Measurements from ENCODE around the gene TPX2. TPM values are rescaled to one million over a fixed set of nuclear protein-coding genes. Genes with fewer than 3 reads are reported as not detected.
A peak's percentile ranks its signal among the peaks of the same experiment; 100 is the strongest.

TPX2 gene
- total RNA-seq, 2 donors from 2014 or later = not detected

DNA sequence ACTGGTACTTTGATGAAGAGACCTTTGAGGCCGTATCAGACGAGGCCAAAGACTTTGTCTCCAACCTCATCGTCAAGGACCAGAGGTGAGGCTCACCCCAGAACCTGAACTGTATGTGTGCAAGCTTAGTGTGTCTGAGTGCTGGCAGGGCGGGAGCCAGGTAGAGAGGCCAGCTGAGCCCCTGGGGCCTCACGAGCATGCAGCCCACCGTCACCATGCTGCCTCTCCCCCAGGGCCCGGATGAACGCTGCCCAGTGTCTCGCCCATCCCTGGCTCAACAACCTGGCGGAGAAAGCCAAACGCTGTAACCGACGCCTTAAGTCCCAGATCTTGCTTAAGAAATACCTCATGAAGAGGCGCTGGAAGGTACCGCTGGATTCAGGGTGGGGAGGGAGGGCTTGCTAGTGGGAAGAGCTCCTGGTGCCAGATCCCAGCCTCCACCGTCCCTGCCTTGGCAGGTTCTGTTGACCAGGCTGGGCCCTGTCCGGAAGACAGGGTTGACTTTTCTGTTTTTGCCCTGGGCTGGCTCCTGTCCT, 92.7 kb downstream of the TPX2 start:
- no peak for DNase-seq

DNA sequence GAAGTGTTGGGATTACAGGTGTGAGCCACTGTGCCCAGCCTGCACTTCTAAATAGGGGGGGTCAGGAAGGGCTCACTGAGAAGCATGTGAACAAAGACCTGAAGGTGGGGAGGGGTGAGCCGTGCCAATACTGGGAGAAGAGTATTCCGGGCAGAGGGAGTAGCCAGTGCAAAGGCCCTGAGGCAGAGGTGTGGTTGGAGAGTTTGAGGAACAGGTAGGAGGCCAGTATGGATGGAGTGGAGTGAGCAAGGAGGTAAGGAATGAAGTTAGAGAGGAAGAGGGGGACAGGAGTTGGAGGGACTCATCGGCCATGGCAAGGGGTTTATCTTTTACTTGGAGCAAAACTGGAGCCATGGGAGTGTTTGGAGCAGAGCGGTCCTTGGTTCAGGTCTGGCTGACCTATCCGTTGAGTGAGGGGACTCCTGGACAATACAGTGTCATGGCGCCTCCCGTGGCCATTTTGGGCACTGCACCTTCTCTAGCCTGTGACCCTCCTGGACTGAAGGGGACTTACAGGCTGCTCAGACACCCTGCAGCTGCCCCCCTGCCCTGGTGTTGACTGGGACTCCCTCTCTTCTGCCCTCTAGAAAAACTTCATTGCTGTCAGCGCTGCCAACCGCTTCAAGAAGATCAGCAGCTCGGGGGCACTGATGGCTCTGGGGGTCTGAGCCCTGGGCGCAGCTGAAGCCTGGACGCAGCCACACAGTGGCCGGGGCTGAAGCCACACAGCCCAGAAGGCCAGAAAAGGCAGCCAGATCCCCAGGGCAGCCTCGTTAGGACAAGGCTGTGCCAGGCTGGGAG, 94.2 kb downstream of the TPX2 start:
- intact Hi-C loops (cut with DNase I) = no loop called here
- WGBS, 2 donors = 53 to 57% methylated on average over 14 of the region's 14 CpGs

More for the DNA sequence above, 92.7 kb downstream of the TPX2 start:
- no peak for ATAC-seq
- peaks cover 6% of the 10 kb centered on the region for H3K4me1 ChIP-seq
- H3K27ac ChIP-seq = no peak overlapping the region
- intact Hi-C loops (cut with DNase I) = no loop called here
- H3K9me3 ChIP-seq = no peaks in the 10 kb centered on the region
- WGBS, 2 donors = 88 to 93% methylated on average over 12 to 17 of the region's 17 CpGs
- TF ChIP-seq, protein P1, sequence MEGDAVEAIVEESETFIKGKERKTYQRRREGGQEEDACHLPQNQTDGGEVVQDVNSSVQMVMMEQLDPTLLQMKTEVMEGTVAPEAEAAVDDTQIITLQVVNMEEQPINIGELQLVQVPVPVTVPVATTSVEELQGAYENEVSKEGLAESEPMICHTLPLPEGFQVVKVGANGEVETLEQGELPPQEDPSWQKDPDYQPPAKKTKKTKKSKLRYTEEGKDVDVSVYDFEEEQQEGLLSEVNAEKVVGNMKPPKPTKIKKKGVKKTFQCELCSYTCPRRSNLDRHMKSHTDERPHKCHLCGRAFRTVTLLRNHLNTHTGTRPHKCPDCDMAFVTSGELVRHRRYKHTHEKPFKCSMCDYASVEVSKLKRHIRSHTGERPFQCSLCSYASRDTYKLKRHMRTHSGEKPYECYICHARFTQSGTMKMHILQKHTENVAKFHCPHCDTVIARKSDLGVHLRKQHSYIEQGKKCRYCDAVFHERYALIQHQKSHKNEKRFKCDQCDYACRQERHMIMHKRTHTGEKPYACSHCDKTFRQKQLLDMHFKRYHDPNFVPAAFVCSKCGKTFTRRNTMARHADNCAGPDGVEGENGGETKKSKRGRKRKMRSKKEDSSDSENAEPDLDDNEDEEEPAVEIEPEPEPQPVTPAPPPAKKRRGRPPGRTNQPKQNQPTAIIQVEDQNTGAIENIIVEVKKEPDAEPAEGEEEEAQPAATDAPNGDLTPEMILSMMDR (IDR thresholded peaks at IDR 0.05) = no peak
- TF ChIP-seq POLR2A (IDR thresholded peaks at IDR 0.05) = no peak
- H3K4me3 ChIP-seq = no peak overlapping the region
- no peaks in the 10 kb centered on the region for H3K36me3 ChIP-seq (replicated peaks in 1 of 2; ENCODE audit: insufficient read depth in 1 of 2, low read depth in 2 of 2)
- H3K27me3 ChIP-seq = no peaks in the 10 kb centered on the region

DNA sequence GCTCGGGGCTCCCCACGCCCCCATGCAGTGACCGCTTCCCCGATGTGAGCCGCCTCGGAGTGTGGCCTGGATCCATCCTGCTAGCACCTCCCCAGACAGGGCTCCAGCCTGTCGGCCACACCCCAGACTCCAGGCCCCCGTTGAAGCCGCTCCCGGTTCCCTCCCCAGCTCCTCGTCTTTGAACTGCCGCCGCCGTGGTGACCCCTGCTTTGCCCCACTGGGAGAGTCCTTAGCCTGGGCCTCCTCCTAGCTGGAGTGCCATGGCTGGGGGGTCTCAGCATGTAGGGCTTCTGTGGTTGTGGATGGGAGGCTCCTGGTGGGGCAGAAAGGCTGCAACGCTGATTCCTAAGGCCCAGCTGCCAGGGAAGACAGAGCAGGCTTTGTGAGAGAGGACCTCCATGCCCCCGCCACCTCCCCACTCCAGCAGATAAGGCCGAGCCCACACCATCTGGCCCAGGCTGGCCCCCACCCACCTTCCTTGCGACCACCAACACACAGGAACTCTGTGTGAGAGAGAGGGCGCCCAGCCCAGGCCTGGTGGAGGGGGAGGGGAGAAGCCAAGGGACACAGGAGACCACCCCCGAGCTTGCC, 94.9 kb downstream of the TPX2 start:
- Histone ChIP-seq H3K27ac (no peak overlapping the region), H3K27me3 (no peaks in the 10 kb centered on the region), H3K36me3 (replicated peaks in 1 of 2; ENCODE audit: insufficient read depth in 1 of 2, low read depth in 2 of 2) (no peaks in the 10 kb centered on the region), H3K9me3 (no peaks in the 10 kb centered on the region), H3K4me1 (peaks cover 6% of the 10 kb centered on the region), H3K4me3 (no peak overlapping the region)
- TF ChIP-seq, protein P1 (IDR thresholded peaks at IDR 0.05) = no peak
- no peak for TF ChIP-seq POLR2A (IDR thresholded peaks at IDR 0.05)
- no peak for DNase-seq
- intact Hi-C loops (cut with DNase I) = no loop called here
- ATAC-seq = no peak
- 73 to 81% methylated on average over 17 to 19 of the region's 20 CpGs for WGBS, 2 donors

More for the DNA sequence above, 94.2 kb downstream of the TPX2 start:
- DNase-seq = peak; percentile 46 to 74 (median 62)
- Histone ChIP-seq H3K9me3 (no peaks in the 10 kb centered on the region), H3K27me3 (no peaks in the 10 kb centered on the region), H3K4me1 (peaks cover 6% of the 10 kb centered on the region), H3K27ac (no peak overlapping the region), H3K36me3 (replicated peaks in 1 of 2; ENCODE audit: insufficient read depth in 1 of 2, low read depth in 2 of 2) (no peaks in the 10 kb centered on the region), H3K4me3 (no peak overlapping the region)
- TF ChIP-seq, protein P1 (IDR thresholded peaks at IDR 0.05) = peak; percentile 56 to 73 (median 63)
- TF ChIP-seq POLR2A (IDR thresholded peaks at IDR 0.05) = no peak
- ATAC-seq = no peak

DNA sequence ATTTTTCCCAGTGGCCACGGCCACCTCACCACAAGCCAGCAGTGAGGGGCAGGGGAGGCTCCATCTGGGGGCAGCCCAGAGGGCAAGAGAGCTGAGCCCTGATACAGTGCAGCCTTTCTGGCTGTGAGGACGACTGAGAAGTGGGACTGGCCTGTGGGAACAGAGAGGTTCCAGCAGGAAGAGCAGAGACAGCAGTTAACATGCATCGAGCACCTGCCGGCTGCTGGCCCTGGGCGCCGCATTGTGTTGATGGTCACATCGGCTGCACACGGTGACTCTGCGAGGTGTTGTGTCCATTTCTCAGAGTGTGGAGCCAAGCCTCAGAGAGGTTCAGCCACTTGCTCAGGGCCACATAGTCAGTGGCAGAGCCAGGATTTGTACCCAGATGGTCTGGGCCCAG, 96.5 kb downstream of the TPX2 start:
- DNase-seq (no peak), ATAC-seq (no peak)
- H3K4me3 ChIP-seq = no peak overlapping the region
- no peaks in the 10 kb centered on the region for H3K9me3 ChIP-seq
- intact Hi-C loops (cut with DNase I) = no loop called here
- H3K27me3 ChIP-seq = no peaks in the 10 kb centered on the region
- no peaks in the 10 kb centered on the region for H3K36me3 ChIP-seq (replicated peaks in 1 of 2; ENCODE audit: insufficient read depth in 1 of 2, low read depth in 2 of 2)
- TF ChIP-seq, protein P1 (IDR thresholded peaks at IDR 0.05) = no peak
- TF ChIP-seq POLR2A (IDR thresholded peaks at IDR 0.05) = no peak
- H3K4me1 ChIP-seq = peaks cover 6% of the 10 kb centered on the region
- no peak overlapping the region for H3K27ac ChIP-seq
- WGBS, 2 donors = 77 to 92% methylated on average over 9 of the region's 9 CpGs
